Fibroblast of skin of right biceps (primary cell): ENCODE results near the gene CPNE4.
"Not testable (repeated sequence)": the region's sequence is repeated elsewhere in the genome, so short reads cannot be mapped to it uniquely, and the experiment has no call there.

Experiments
- DNase-seq: peaks from one replicate; pipeline ENCODE4 v3.0.0-alpha.2; 2013

Gene CPNE4

DNA sequence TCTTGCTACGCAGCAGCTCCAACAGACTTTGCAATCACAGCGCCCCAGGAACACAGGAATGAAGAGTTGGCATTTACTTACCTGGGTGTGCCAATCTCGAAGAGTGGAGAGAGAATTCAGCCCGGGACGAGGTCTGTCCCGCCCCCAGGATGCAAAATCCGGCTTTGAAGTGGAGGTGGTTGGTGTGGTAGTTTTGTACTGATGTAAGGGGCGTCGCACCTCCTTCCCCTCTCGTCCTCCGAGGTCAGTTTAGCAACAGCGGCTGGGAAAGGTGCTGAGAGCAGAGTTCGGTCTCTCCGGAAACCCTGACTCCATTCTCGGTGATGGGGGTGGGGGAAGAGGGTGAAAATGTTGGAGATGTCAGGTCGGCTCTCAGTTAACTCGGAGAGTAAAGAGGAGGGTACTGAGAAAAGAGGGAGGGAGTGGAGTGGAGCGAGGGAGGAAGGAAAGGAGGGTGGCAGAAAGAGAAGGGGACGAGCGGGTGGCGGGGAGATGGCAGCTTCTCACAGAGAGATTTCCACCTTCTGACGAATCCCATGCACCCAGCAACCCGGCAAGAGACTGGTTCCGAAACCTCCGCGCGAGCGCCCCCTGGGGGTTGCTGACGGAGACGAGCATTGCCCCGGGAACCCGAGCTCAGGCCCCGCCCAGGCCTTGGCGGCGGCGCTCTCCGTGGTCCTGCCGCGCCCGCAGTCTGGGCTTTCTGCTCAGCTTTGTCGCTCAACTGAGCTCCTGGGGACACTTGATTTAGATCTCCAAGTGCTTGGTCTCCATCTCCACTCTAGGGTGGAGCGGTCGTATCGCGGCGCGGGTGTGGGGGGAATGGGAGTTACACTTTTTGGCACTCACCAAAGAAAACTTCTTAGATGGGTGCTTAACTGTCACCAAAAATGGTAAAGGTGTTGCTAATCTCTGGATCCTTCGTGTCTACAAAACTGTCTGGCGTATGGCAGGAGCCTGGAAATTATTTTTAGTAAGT, at the start of gene CPNE4:
Gene CPNE4, minus strand, starts transcription at position 529 of the 979 bp plus-strand sequence.
- peak; percentile 78 for DNase-seq

DNA sequence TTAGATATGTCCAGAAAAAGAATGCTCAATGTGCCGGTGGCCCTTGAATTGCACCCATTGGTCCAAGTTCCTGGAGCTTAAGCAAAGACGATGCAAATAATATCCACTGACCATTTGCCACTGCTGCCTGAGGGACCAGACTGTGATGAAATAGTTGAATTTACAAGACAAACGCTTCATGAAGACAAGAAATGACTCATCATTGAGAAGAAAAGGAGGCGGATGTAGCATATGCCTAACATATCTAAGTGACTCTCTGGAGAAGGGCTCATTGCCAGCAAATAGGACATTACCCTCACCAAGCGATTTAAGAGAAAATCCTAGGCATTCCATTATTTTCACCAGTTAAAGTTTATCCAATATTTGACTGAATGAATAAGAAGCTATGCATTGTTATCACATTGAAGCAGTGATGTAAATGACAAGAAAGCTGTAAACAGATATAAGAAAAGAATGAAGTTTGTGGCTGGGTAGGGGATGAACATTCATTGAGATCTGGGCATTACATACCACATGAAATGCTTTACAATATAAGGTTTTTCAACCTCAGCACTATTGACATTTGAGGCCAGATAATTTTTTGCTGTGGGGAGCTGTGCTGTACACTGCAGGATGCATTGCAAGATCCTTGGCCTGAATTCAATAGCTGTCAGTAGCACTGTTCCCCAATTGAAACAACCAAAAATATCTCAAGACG, 48.9 kb upstream of the CPNE4 start:
- peak; percentile 26 for DNase-seq

DNA sequence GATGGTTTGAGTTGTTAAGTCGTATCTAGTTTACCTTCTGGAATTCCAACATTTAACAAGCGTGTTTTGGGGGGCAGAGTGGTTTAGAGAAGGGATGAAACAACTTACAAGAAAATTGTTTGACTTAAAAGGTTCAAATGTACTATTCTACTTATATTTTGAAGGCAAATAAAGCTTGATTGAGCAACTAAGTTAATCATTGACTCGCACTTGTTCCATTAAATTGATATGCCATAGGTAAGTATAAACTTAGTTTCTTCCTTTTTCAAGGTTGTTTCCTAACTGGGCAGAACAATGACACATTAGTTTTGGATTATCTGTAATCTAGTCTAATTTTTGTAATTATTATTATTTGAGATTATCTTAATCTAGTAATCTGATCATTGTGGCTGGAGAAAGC, 48.3 kb upstream of the CPNE4 start:
- no peak for DNase-seq

DNA sequence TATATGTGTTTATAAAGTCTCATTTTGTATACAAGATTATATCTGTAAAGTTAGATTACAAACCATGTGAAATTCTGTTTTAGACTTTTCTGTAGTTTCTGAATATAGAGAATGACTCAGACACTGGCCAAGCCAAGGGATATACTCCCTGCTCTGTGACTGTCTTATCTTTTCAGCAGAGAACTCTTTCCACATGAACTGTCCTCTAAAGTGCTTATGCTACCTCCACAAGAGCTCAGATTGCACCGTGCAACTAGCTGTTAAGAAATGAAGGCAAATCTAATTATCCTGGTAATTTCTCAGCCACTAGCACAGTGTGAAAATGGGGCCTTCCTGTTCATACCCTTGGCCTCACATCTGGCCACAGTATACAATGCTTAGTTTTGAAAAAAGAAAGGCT, 44.3 kb upstream of the CPNE4 start:
- DNase-seq = no peak

DNA sequence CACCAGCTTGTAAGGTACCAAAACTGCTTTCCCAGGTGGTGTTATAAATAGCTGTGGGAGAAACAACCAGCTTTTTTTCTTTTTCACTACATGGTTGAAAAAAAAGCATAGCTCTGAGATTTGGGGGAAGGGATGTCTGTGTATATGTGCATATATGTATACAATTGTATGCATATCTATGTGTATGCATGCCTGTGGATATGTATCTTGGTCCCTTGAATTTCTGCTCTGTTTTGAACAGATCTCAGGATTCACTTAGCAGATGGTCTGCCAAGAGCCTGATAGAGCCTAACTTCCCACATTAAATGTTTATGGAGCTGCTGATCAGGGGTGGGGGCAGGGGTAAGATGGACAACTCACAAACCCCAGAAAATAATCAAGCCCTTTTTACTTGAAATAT, 39.0 kb upstream of the CPNE4 start:
- no peak for DNase-seq

DNA sequence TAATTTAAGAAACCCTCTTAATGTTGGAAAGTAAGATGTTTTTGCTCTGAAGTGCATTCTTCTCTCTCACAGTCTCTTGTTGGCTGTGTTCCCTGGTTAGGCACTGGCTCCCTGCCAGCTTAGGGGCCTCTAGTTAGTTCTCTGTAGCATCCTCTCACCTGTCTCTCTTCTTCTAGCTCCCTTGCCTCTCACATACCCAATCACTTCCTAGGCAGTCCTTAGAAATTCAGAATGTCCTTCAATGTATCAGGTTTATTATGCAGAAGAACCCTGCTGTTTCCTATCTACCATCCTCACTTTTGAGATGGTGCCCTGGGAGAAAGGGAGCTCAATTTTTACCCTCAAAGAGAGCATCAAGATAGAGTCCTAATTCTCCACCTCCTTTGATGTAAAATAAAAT, 36.2 kb upstream of the CPNE4 start:
- DNase-seq = no peak

DNA sequence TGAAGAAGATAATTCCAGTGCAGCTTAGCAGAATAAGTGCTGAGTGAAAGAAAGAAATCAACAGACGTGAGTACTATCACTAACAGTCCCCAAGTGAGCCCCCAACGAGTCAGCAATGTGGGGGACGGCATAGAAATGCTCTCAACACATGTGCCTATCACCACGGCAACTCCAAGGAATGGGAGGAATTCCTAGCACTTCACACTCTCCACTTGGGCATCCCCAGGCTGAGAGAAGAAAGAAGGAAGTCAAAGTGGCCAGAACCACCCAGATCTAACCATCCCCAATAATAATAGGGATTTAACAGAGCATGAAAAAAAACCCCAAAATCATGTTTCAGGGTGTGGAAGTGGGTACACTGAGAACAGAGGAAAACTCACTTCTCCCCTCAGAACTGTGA, 29.3 kb upstream of the CPNE4 start:
- no peak for DNase-seq

DNA sequence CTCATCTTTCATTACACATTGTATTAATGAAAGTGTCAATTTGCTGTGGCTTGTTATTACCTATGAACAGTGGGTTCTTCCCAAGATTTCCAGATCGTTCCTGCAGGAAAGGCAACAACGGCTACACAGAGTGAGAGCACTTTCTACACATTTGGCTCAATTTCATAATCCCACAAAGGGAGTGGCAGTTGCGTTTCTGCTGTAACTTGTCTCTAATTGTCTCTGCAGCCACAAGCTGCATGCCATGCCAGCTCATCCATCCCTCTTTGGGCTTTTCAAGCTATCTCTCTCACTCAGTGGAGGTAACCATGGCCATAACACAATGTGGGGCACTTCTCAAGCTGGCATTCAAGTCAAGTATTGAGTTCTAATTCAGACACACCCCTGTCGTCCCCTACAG, 27.7 kb upstream of the CPNE4 start:
- no peak for DNase-seq

DNA sequence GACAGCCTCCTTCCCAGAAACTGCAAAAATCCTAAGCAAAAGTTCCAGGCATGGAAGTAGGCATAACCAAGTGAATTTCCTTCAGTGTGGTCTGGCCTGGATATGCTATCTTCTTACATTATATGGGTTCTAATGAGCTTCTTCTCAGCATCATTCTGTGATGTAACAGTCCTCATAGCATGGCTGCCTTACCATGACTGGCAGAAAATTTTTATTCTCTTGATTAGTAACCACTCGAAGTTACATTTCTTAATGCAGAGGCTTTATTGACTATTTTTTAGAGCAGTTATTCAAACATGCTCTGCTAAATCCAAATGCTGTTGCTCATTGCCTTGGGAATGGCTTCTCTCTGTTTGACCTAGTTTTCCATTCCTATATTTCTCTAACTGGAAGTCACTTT, 21.1 kb upstream of the CPNE4 start:
- no peak for DNase-seq

DNA sequence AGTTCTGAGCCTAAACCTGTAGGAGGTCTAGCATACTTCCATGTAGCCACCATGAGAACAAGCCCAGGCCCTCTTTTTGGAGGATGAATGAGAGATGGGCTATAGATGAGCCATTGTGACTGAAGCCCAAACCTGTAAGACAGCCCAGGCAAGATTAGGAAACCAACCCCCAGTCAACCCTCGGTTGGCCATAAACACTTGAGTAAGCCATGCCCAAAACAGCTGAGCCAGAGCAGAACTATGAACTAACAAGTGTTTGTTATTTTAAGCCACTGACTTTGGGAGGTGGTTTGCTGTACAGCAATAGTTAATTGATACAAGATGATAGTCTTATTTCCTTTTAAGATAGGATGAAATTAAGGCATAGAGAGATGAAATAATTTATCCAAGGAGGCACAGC, 12.4 kb upstream of the CPNE4 start:
- no peak for DNase-seq

DNA sequence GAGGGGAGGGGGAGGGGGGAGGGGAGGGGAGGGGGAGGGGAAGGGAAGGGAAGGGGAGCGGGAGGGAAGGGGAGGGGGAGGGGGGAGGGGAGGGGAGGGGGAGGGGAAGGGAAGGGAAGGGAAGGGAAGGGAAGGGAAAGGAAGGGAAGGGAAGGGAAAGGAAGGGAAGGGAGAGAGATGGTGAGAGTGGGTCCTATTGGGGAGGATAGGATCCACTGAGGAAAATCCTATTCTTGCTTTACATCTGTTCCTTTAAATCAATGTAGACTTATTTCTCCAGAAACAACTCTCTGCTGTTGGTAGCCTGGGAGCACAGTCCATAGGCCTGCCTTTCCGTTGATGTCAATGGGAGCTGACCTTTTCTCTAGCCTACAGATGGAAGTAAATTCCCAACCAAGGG, 10.1 kb upstream of the CPNE4 start:
- not testable (repeated sequence) for DNase-seq

DNA sequence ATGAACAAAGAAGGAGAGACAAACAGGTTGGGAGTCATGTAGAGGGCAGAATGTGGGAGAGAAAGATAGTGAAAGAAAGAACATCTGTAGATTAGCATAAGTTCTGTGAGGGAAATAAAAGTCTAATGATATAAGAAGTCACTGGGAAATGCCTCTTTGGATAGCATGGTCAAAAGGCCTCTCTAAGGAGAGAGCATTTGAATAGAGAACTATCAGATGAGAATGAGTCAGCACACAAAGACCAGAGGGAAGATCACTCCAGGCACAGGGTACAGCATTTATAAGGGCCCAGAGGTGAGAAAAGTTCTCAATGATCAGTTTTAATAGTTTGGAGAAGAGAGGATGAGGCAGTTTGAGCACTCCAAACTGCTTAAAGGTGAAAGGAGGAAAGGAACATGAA, 7.9 kb upstream of the CPNE4 start:
- DNase-seq = no peak

DNA sequence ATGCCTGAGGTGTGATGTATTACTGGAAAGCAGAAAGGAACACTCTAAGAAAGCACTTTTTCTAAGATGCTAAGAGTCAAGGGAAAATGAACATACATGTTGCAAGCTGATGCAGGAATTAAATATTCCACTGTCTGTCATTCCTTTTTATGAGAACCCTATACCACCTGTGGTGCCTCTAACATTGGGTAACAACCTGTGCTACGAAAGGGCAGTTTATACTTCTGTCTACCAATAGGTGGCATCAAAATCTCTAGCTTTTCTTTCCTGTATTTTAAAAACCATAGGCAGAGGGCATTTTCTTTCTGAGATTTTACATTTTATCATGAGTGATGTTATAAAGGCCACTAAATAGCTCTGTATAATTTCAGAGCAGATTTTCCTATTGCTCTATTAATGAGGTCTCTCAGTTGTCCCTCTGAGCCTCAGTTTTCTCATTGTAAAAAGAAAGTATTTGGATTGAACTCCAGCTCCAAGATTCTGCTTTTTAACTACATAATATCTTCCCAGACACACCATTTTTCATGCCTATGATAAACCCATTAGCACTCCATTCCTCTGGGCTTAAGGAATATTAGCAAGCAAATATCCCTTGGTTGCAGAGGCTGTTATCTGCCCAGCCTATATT, 3.5 kb upstream of the CPNE4 start:
- peak; percentile 12 for DNase-seq

DNA sequence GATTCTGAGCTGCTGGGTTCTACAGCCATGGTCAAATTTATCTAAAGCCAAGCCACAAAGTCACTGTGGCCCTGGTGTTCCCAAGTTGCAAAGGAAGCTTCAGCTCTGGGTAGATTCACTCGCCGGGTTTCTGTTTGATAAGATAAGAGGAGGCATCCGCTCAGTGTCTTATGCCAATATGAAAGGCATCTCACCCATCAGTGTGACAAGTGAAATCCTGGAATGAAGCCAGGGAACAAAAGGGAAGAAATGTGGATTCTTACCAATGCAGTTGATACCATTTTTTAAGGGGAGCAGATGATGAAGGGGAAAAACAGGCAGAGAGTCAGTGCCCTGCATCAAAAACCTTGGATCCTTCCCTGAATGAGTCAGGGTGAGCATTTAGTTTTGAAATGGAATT, 2.8 kb upstream of the CPNE4 start:
- no peak for DNase-seq

DNA sequence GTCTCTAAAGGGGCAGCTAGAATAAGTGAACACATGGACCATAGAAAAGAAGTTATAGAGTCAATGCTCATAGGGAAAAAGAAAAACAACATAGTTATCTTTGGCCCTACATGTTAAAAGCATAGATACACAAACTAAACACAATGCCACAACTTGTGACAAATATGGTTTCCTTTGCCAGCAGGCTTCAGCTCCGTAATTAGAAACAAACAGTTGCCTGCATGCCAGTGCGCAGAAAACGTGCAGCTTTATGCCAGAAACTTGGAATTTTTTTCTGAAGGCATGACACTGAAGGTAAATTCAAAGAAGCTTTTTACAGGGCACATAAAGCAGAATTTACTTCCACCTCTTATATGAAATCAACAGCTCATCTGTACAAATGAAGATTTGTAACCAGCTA, 2.2 kb upstream of the CPNE4 start:
- DNase-seq = no peak

DNA sequence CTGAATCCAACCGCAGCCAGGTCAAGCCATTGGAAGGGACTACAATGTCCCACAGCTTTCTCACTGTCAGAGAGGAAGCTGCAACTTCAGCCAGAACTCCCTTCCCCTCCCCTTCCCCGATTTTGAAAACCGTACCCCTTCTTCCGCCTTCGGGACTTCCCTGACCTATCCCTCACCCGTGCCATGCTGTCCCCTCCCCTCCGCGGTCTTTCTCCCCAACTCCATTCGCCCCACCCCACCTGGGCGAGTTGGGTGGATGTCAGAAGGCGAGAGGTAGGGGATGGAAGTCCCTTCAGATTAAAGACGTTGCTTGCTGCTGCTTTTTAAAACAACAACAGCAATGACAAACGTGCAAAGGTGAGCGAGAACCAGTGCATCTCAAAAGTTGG, 723 bp downstream of the CPNE4 start:
- no peak for DNase-seq

DNA sequence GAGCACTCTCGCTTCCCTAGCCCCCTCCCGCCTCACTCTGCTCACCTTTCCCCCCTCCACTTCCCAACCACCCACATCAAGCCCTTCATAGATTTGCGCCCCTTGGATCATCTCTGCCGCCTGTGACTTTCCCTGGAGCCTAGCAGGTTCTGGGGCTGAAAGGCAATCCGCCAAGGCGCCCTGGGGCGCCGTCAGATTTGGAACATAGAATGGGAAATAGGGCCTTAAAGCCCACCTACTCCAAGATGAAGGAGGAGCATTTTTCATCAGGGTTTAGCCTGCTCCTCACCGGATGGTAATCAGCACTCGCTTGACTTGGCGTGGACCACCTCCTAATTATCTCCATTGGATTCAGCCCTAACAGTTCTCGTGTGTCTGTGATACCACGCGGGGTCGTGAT, 1.3 kb downstream of the CPNE4 start:
- no peak for DNase-seq

DNA sequence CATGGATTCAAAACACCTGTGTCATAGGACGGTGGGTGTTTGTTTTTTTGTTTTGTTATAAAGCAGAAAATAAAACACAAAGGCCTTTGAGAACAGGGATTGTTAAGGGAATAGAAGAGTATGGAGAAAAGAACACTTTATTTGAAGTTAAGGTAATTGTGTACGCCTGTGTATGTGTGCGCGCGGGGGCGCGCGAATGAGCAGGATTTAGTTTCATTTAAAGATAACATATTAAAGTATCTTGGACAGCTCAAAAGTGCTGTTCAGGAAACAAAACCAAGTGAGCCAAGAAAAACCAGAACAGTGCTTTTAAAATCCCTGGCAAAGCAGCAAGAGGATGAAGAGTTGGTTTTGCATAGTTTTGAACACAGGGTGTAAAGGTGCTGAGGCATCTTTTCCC, 1.9 kb downstream of the CPNE4 start:
- no peak for DNase-seq

DNA sequence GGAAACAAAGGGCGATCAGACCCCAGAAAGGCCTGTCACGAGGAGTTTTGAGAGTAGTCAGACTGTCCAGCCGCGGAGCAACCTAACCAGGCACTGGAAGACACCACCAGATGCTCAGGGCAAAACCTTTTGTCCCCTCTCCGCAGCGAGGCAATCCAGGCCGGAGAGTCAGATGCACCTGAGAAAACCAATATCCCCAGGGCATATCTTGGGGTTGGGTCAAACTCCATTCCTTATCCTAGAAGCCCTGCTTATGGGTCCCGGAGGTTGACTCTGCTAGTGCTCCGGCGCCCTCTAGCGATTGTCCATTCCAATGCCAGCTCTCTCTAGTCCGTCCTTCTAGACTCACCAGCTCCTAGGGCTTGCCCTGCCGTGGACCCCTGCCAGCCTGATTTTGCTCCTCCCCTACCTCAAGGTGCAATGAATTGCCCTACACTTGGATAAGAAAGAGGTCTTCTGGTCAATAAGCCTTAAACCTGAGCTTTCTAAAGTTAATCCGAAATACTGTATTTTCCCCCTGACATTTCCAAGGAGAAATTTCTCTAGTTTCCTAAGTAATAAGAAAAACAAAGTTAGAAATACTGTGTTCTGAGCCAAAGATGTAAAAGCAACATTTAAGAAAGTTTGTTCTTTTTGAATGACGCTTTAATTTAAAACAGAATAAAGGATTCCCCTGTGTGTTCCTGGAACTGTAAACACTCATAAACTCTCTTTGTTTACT, 5.5 kb downstream of the CPNE4 start:
- peak; percentile 74 for DNase-seq

DNA sequence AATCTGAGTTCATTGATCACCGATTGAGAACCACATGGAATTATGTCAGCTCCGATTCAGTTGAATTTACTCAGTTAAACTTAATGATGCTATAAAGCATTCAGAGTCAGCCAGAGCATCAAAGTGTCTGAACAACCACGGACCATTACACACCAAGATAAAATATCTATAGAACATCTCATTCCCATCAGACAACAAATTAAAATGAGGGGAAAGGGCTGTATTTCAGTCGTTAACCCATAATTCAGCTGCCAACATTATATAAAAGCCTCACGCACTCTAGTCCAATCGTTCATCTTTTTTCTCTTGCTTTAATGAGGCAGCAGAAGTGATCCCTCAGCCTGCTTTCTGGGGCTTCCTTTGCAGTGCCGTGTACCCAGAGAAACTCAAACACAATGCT, 11.9 kb downstream of the CPNE4 start:
- no peak for DNase-seq

DNA sequence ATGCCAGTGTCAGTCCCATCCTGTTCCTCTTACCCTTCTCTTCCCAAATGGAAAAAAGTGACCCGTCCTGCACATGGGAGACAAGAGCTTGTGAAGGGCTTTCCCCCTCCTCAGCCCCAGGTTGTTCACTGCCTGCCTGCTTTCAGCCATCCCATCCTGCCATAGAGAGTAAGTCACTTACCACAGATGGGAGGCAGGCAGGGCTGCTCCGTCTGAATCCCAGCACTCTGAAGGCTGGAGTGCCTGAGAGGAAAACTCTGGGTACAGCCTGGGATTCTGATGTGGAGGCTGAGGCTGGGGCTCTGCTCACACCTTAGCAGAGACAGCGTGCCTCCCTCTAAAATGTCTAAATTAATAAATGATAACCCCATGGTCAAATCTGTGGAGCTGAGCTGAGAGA, 14.8 kb downstream of the CPNE4 start:
- no peak for DNase-seq

DNA sequence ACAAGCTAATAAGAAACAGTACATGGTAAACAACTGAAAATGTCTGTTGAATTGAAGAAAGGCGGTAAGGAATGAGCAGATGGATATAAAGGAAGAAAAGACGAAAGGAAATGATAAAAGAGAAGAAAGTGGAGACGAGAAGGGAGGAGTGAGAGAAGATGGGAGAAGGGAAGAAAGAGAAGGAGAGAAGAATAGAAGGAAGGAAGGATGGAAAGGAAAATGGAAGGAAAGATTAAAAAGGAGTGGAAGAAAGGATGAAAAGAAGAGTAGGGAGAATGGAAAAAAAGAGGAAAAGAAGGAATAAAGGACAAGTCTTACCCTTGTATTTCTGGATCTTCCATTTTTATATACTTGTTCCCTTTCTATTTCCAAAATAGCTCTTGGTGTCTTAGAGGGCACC, 17.7 kb downstream of the CPNE4 start:
- DNase-seq = no peak
